Mesothelial cell of epicardium (in vitro differentiated cells): ENCODE data around the gene OPALIN. TPM values are rescaled to one million over a fixed set of nuclear protein-coding genes. Genes with fewer than 3 reads are reported as not detected.
A peak's percentile ranks its signal among the peaks of the same experiment; 100 is the strongest.
"Not testable (repeated sequence)": the region's sequence is repeated elsewhere in the genome, so short reads cannot be mapped to it uniquely, and the experiment has no call there.

ENCODE experiments used
- DNase-seq, 2 experiments: peaks; one replicate each; pipeline ENCODE4 v3.0.0; 2021; ENCODE audit warnings: low spot score in 2 of 2; ENCODE audit not compliant: unreplicated experiment in 2 of 2
- H3K27ac Mint-ChIP-seq: 2 replicates; pipeline ENCODE4 v1.8.0; 2021; ENCODE audit warnings: mixed read lengths
- H3K27me3 Mint-ChIP-seq: 2 replicates; pipeline ENCODE4 v1.8.0; 2021; ENCODE audit warnings: low read depth, mixed read lengths
- H3K36me3 Mint-ChIP-seq: 2 replicates; pipeline ENCODE4 v1.8.0; 2021; ENCODE audit warnings: mixed read lengths
- H3K4me1 Mint-ChIP-seq: 2 replicates; pipeline ENCODE4 v1.8.0; 2021; ENCODE audit warnings: mixed read lengths
- H3K4me3 Mint-ChIP-seq: 2 replicates; pipeline ENCODE4 v1.8.0; 2021; ENCODE audit warnings: mild to moderate bottlenecking, moderate library complexity, mixed read lengths
- H3K9me3 Mint-ChIP-seq: 2 replicates; pipeline ENCODE4 v1.8.0; 2021; ENCODE audit warnings: mixed read lengths
- CTCF ChIP-seq: fragments of 200-600 bp; sonication (generic); IDR thresholded peaks from one replicate; pipeline ENCODE4 v1.5.0; 2021; ENCODE audit warnings: antibody characterized with exemption; ENCODE audit not compliant: unreplicated experiment
- total RNA-seq: library from RNA; stranded (reverse); gene quantifications from 3 replicates; pipeline ENCODE4 v1.2.1, GENCODE V29; 2021

The OPALIN gene
- total RNA-seq, 1 donor from 2014 or later, result not detected

GRCh38 chr10:96313344-96313743, 45.5 kb downstream of the OPALIN start:
- no peaks in the 10 kb centered on the region for H3K36me3 Mint-ChIP-seq
- no peak for TF ChIP-seq CTCF
- no peak overlapping the region for H3K27ac Mint-ChIP-seq
- no peak overlapping the region for H3K4me3 Mint-ChIP-seq
- H3K9me3 Mint-ChIP-seq, result no peaks in the 10 kb centered on the region
- H3K27me3 Mint-ChIP-seq, result no peaks in the 10 kb centered on the region
- no peak for DNase-seq
- peaks cover 27% of the 10 kb centered on the region for H3K4me1 Mint-ChIP-seq

GRCh38 chr10:96311180-96311715, 47.6 kb downstream of the OPALIN start:
- Mint-ChIP-seq H3K36me3 (no peaks in the 10 kb centered on the region), H3K4me1 (peaks cover 28% of the 10 kb centered on the region), H3K4me3 (no peak overlapping the region), H3K27me3 (no peaks in the 10 kb centered on the region), H3K9me3 (no peaks in the 10 kb centered on the region), H3K27ac (peak overlapping the region; percentile 60)
- TF ChIP-seq CTCF, result no peak
- no peak for DNase-seq

GRCh38 chr10:96310321-96310669, 48.5 kb downstream of the OPALIN start:
- peak overlapping the region; percentile 47 for H3K27ac Mint-ChIP-seq
- no peaks in the 10 kb centered on the region for H3K27me3 Mint-ChIP-seq
- no peak for DNase-seq
- H3K36me3 Mint-ChIP-seq, result no peaks in the 10 kb centered on the region
- no peak for TF ChIP-seq CTCF
- H3K9me3 Mint-ChIP-seq, result no peaks in the 10 kb centered on the region
- H3K4me3 Mint-ChIP-seq, result no peak overlapping the region
- peaks cover 28% of the 10 kb centered on the region for H3K4me1 Mint-ChIP-seq

GRCh38 chr10:96309628-96310320, 49.0 kb downstream of the OPALIN start:
- H3K4me1 Mint-ChIP-seq, result peaks cover 28% of the 10 kb centered on the region
- no peak for DNase-seq
- no peaks in the 10 kb centered on the region for H3K36me3 Mint-ChIP-seq
- TF ChIP-seq CTCF, result no peak
- no peak overlapping the region for H3K4me3 Mint-ChIP-seq
- H3K27me3 Mint-ChIP-seq, result no peaks in the 10 kb centered on the region
- H3K9me3 Mint-ChIP-seq, result no peaks in the 10 kb centered on the region
- H3K27ac Mint-ChIP-seq, result peak overlapping the region; percentile 2

GRCh38 chr10:96308854-96309253, 49.9 kb downstream of the OPALIN start:
- H3K36me3 Mint-ChIP-seq, H3K9me3 Mint-ChIP-seq, H3K27me3 Mint-ChIP-seq, H3K4me3 Mint-ChIP-seq, DNase-seq, H3K27ac Mint-ChIP-seq: not testable (repeated sequence)
- H3K4me1 Mint-ChIP-seq, result peaks cover 28% of the 10 kb centered on the region

GRCh38 chr10:96306516-96306915, 52.3 kb downstream of the OPALIN start:
- DNase-seq, result no peak
- Mint-ChIP-seq H3K27me3 (no peaks in the 10 kb centered on the region), H3K36me3 (no peaks in the 10 kb centered on the region), H3K9me3 (no peaks in the 10 kb centered on the region), H3K4me3 (no peak overlapping the region), H3K27ac (no peak overlapping the region), H3K4me1 (peaks cover 30% of the 10 kb centered on the region)
- TF ChIP-seq CTCF, result no peak
